ENCODE results near the gene BEGAIN. TPM values are rescaled to one million over a fixed set of nuclear protein-coding genes. Genes with fewer than 3 reads are reported as not detected.
A peak's percentile ranks its signal among the peaks of the same experiment; 100 is the strongest.

The BEGAIN gene
- total RNA-seq, 1 donor from 2014 or later = 0.68 TPM

DNA sequence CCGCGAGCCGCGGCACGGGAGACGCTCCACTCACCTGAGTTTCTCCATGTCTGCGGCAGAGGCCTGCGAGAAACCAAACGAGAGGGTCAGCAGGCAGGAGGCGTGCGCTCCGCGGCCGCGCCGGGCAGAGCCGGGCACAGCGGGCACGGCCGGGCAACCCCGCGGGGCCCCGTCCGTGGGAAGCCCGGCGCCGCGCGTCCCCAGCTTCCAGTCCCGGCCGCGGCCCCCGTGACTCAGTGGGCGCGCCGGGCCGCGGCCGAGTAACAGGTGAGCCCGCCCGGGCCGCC lies 19.4 kb downstream of the BEGAIN start:
- no peak for ATAC-seq

DNA sequence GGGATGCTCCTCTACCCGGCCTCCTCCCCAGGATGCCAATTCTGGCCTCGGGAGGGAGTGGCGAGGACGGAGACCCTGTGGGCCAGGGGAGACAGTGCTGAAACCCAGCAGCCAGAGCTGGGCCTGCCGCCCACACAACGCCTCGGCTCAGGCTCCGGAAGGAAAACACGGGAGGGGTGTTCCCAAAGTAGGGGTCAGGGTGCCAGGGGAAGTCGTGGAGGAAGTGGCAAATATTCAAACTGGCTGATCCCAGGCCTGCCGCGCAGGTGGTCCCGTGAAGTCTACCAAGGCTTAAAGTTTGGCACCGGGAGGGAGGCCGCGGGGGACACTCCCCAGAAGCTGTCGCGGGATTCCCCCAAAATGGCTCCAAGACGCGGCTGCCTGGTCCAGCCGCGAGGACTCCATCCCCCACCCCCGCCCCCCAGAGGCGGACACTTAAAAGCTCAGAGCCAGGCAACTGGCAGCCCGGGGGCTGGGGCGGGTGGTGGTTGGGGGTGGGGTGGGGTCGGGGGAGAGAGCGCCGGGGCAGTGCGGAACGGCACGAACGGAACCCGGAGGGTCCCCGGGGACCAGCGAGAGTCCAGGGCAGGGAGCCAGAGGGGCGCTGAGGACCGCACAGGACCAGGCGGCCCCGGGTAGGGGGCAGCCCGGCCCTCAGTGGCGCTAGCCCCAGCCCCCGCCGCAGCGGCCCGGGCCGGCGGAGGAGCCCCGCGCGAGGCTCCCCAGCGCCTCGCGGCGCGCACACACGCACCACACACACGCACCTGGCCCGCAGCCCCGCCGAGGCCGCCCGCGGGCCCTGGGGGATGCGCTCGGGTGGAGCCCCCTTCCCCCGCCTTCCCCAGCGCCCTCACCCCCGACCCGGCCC lies 20.0 kb downstream of the BEGAIN start:
- ATAC-seq = no peak

DNA sequence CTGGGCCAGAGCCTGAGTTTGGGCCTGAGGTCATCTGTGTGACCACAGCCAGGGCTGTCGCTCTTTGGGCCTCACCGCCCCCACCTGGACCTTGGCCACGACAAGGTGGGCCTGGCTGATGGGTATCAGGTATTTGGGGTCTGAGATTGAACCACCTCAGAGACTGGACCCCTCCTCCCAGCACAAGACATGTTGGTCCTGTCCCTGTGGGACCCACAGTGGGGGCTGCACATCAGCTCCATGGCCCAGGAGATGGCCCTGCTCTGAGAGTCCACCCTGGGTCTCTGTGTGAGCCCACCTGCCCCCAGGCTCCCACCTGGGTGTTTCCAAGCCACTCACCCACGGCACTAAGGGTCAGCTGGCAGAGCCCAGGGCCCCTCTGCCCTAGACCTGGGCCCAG lies 20.6 kb downstream of the BEGAIN start:
- no peak for ATAC-seq

DNA sequence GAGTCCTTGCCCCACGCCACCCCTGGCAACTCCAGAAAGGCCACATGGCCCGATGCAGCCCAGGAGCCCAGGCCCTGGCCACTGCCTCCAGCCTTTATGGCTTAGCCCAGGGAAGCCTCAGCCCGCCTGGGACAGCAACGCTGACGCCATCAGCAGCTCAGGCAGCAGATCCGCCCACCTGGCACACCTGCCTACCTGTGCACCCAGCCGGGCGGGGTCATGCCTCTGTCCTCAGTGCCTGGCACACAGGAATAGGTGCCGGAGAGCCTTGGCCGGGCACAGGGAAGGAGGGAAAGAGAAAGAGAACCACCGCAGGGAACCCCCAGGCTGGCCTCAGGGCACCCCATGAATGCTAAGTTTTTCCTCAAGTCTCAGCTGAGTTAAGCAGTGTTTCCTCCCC lies 21.1 kb downstream of the BEGAIN start:
- peak; percentile 70 for ATAC-seq

DNA sequence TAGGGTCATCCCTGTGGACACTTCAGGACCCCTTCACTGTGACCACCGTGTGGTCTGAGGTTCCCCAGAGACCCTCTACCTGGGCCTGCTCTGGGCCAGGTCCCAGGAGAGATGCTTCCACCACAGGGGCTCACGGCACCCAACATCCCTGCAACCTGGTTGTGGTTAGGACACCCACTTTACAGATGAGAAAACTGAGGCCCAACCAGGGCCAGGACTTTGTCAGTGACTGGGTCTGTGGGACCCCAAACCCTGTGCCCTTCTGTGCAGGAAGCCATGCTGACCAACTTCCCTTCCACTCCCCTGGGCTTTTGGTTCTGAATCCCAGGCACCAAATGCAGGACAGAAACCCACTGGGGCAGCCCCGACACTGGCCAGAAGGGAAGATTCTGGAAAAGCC lies 21.6 kb downstream of the BEGAIN start:
- ATAC-seq = no peak

DNA sequence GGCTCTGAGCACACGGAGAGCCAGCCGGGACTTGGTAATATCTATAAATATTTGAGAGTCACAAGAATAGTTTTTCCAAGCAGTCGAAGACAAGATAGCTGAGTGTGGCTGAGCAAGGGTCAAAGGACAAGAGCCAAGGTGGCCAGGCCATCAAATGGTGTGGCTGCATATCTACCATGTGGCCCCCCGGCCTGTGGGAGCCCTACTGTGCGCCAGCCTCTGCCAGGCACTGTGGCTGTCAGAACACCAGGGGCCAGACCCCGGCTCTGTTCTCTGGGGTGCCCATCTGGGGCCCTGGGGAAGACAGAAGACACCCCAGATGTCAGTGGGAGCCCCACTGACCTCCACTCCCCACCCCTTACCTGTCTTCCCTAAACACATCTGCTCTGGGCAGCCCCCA lies 22.7 kb downstream of the BEGAIN start:
- no peak for ATAC-seq

DNA sequence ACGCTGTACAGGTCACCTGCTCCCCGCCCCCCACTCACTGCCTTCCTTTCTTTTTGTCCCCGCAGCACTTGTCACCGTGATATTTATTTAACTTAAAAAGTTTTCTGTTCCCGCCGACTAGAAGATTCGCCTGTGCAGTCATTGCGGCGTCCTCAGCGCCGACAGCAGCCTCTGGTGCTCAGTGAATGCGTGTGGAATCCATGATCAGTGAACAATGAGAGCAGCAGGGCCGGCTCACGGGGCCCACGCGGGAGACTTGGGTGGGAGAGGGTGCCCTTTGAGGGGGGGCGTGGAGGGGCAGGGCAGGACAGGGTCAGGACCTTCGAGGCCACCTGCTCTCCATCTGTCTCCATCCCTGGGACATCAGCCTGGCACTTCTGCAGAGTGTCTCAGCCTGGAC lies 24.5 kb downstream of the BEGAIN start:
- ATAC-seq = no peak

DNA sequence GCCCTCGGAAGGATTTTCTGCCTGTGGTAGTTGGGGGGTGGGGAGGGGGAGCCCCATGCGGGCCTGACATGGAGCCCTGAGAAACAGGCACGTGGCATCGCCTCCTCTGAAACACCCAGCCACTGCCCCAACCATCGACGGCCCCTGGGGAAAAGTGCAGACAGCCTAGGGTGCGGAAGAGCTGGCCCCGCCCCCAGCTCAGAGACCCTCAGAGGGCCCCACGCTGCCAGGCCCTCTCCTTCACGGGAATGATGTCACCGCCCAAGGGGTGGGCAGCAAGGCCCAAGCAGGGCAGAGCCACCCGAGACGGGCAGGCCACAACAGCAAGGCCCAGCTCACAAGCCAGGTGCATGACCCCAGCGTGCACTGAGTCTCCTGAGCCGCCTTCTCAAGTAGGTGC lies 26.2 kb downstream of the BEGAIN start:
- ATAC-seq = no peak

DNA sequence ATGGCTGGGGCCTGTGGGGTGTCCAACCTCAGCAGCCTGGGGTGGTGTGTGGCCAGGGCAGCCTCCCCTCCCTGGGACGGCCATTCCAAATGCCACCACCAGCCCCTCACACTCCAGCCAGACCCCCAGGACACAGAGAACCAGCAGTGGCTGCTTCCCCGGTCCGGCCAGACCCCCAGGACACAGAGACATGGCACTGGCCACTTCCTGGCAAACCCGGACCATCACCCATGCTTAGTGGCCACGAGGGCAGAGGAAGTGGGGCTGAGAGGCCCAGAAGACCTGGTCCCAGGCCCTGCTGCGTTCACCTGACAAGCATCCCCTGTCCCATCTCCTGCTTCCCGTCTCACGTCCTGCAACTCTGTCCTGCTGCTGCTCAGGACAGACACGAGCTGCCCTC lies 26.7 kb downstream of the BEGAIN start:
- no peak for ATAC-seq

DNA sequence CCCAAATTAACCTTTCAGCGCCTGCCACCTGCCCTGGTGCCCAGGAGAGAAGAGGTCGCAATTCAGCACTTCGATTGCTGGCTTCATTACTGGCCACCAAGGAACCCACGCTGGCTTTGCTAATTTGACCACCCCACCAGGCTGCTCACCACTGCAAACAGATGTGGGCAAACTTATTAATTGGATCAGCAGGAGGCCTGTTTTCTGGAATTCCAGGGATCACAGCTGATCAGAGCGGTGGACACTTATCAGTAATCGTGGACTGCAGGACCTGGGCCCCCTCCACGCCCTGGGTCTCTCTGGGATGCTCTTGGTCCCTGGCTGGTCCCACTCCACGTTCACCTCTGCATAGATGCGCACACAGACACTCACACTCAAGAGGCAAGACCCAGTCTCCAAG lies 27.8 kb downstream of the BEGAIN start:
- no peak for ATAC-seq

DNA sequence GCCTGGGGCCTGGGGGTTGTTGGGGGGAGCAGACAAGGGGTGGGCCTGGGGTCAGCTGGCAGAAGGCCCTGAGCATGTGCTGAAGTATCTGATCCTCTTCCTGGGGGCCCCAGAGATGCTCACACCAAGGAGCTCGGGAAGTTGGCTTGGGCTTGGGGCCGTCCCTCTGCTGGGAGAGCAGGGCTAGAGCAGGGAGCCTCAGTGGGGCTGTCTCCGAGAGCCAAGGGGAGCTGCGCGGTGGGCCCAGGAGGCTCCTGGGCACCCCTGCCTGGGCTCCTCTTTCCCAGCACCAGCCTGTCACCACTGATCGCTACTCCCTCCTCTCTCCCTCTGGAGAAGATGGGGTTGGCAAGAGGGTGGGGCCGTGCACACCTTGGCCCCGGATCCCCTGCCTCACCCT lies 28.3 kb downstream of the BEGAIN start:
- ATAC-seq = no peak

DNA sequence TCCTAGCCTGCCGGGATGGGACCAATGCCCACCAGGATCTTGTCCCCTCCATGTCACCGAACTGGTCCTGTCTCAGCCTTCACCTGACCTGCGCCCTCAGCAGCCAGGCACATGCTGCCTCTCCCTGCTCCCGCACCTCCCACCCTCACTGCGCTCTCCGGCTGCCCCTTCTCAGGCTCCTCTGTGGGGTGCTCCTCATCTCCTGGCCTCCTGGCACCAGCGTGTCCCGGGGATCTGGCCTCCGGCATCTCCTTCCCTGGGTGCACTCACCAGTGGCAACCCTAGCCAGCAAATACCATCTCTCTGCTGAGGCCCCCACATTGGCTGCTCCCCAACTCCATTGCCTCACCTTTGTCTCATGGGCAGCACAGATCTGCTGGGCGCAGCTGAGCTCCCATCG lies 29.0 kb downstream of the BEGAIN start:
- ATAC-seq = no peak

DNA sequence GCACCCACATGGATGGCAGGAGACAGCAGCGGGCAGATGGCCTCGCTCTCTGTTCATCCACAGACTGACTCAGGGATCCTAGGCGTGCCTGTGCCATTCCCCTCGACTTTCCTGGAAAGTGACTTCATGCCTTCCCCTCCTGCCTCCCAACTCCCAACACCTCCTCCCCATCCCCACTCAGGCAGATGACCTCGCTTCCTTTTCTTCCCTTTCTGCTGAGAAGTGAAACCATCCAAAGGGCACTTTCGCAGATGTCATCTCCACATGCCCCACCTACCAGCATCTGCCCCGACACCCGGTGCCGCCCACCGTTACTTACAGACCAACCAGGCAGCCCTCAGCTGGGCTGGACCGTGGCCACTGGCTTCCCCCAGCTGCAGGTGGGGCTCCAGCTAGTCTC lies 29.6 kb downstream of the BEGAIN start:
- no peak for ATAC-seq

DNA sequence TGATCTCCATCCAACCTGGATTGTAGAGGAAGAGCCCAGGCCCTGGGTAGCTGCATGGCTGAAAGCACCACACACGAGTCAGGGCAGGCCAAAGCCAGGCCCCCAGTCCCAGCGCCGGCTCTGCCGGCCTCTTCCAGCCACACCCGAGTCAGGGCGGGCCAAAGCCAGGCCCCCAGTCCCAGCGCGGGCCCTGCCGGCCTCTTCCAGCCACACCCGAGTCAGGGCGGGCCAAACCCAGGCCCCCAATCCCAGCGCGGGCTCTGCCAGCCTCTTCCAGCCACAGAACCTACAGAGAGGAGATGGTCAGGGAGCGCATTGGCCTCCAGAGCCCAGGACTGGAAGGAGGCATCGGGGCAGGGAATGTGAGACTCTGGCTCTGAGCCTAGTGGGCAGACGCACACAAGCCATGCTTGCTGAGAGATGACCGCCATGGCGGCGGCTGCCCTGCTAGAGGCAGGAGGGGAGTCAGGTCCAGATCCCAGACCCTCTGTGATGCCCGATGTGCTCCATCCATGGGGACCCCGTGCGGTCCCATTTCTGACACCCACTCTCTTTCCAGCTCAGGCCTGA lies 30.2 kb downstream of the BEGAIN start:
- no peak for ATAC-seq

DNA sequence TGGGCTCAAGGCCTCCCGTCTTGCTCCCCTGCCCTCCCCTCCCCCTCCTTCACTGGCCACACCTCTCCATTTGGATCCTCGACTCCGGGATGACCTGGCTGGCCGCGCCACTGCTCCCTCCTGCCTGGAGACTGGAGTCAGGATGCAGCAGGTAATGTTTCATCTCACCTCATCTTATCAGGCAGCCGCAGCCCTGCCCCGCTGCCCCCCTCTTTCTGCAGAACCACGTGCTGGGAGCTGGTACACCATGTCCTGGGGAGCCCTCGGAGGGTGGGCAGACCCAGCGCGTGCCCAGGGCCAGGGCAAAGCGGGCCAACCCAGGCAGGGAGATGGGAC lies 31.1 kb downstream of the BEGAIN start:
- no peak for ATAC-seq

DNA sequence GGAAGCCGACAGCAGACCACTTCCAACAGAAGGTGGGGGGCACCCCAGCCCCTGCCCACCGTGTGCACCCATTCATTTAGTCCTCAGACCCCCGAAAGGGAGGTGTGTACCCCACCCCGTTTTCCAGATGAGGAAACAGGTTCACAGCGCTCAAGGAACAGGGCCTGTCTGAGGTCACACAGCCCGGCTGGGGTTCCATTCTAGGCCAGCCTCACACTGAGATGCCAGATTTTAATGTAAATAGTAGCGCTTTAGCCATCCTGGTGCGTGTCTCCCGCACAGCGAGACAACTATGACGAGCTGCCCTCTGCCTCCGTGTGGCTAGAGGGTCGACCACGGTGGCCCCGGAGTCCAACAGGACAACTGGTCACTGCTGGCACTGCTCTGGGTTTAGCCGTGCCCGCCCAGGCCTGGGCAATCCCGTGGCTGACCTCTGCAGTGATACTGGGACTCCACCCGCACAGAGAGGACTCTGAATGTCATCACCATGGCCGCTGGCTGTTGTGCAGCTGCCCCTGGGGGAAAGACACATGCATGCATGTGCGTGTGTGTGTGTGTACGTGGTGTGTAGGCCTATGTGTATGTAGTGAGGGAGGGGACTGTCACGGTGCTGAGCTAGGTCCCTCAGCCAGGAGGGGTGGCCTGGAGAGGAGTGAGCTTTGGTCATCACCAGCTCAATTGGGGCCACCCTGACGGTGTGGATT lies 31.6 kb downstream of the BEGAIN start:
- no peak for ATAC-seq

DNA sequence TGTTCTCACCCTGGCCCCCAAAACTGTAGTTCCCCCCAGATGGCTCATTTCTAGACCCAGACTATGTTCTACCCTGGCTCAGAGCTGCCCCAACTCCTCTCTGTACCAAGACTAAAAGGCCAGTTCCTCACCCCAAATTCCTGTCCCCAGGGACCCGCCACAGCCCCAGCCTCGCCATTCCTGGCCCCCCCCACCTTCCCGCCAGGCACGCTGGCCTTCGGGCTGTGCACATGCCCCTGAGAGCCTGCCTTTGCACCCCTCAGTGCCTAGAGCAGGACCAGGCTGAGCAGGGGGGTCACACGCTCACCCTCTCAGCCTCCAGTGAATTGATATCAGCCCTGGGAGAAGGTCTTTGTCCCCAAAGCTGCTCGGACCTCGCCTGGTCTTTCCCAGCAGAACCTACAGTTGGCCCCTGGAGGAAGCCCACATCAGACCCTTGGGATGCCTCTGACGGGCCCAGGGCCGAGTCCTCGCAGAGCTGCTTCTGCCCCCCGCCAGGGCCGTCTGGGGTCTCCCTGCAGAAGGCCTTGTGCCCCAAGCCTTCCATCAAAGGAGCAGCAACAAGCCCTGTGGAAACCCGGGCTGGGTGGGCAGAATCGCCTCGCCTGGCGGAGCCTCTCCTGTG lies 32.4 kb downstream of the BEGAIN start:
- no peak for ATAC-seq

DNA sequence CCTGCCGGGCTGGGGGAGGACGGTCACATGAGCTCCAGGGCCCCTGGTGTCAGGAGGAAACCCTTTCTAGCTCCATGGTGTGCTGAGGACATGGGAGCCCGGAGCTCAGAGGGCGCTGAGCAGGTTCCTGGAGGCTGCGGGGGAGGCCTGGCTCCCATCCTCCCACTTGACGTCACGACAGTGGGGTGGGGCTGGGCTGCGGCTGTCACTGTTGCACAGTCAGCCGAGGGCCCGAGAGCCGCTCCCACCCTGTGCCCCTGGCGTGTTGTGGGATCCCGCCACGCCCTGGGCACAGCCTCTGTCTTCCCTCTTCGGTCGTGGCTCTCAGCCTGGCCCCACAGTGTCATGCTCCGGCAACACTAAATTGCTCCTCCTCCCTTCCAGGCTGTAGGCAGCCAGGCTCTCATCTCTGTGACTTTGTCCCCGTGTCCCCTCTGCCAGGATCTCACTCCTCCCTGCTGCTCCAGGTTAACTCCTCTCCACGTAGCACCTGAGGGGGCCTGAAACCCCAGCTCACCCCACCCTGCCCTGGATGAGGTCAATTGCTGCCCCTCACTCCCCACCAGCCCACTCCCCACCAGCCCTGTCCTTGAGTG lies 33.0 kb downstream of the BEGAIN start:
- peak; percentile 86 for ATAC-seq

DNA sequence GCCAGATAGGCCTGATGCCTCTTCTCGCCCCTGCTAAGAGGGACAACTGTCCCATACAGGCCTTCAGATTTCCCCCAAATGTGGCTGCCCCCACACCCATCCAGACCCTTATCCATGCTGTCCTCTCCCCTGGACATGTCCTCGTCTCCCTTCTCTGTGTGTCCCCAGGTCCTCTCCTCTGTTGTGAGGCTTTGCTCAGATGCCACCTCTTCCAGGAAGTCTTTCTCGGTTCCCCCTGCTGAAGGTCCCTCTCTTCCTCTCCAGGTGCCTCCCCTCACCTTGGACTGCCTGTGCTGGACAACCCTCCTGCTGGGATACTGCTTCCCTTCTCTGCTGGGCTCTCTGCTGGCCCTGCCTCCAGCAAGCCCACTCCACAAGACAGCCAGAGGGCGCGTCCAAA lies 33.7 kb downstream of the BEGAIN start:
- no peak for ATAC-seq

DNA sequence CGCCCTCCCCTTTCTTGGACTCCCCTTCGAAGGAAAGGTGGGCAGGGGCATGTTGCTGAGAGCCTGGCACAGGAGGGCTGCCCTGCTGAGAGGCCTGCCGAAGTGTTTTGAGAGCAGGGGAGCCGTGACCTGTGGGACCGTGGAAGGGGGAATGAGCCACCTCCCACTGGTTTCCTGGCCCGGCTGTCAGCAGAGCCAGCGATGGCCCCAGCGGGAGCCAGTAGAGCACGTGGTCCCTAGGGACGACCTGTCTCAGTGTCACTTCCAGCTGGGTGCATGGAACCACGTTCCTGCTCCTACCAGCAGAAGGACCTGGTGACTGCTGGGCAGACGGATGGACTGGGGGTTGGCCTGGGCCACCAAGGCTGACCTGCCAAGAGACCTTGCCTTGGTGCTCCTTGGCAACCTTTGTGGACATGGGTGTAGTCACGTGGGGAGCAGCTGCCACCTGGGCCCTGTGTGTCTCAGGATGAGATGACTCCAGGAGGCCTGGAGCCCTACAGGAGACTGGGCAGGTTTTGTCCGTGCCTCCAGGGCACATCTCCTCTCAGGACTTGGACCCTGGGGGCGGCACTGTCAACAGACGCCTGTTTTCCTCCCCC lies 34.6 kb downstream of the BEGAIN start:
- no peak for ATAC-seq

DNA sequence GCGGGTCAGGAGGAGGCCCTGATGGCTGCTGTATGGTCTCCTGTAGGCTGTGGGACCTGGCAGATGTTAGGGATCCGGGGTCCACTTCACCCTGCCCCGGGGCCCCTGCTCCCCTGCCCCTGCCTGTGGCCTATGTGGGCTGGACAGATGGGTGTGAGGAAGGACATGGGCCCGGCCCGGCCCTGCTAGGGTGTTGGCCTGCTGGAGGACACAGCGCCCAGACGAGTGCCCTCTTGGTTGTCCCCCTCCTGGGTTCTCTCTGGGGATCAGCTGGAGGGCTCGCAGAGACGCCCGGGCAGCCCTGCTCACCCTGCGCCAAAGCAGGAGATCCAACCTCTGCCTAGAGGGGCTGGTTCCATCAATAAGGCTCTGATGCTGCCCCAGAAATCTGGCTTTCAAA lies 36.2 kb downstream of the BEGAIN start:
- no peak for ATAC-seq

DNA sequence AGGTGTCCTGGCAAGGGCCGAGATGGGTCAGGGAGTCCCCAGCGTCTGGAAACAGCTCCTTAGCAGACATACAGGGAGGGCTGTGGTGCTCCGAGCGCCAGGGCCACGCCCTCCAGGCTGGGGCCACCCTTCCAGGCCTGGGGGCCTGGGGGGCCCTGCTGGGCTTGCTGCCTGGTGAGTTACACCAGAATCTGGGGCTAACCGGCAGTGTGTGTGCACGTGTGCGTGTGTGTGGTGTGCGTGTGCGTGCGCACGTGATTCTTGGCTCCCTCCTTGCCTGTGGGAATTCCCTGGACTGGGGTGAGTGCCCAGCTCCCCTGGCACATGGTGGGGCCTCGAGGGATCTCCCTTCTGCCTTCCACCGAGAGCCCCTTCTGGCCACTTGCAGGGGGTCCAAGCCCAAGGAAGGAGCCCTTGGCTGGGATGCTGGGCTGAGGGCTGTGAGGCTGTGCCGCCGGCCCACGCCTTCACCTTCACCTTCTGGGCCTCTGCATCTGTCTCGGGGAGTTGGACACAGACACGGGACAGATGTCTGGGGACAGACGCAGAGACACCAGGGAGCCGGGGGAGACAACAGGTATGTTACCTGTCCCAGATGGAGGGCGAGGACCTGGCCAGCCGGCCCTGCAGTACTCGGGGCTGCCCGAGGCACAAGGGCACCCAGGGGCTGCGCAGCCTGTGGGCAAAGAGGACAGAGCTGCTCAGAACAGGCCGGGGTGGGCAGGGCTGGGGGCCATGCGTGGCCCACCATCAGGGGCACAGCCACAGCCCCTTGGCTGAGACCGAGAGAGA lies 37.2 kb downstream of the BEGAIN start:
- no peak for ATAC-seq
